Parathyroid adenoma (tissue), 2 donors: ENCODE results near the gene PAQR9.

ENCODE experiments used
- H2AFZ ChIP-seq: fragments of 300-600 bp; sonication (generic); one replicate; pipeline ENCODE4 v1.7.0; 2017; ENCODE audit warnings: antibody characterized with exemption, mild to moderate bottlenecking
- H3K27ac ChIP-seq: fragments of 300-600 bp; sonication (generic); one replicate; pipeline ENCODE4 v1.7.0; 2017
- H3K27me3 ChIP-seq: fragments of 300-600 bp; sonication (generic); one replicate; pipeline ENCODE4 v1.7.0; 2017; ENCODE audit warnings: low read length; ENCODE audit not compliant: control insufficient read depth, insufficient read depth
- H3K36me3 ChIP-seq: fragments of 300-600 bp; sonication (generic); one replicate; pipeline ENCODE4 v1.7.0; 2017; ENCODE audit warnings: low read length; ENCODE audit not compliant: control insufficient read depth, insufficient read depth
- H3K4me1 ChIP-seq: fragments of 300-600 bp; sonication (generic); one replicate; pipeline ENCODE4 v1.7.0; 2017; ENCODE audit warnings: control low read depth
- H3K4me2 ChIP-seq: fragments of 300-600 bp; sonication (generic); one replicate; pipeline ENCODE4 v1.7.0; 2017; ENCODE audit warnings: low read length
- H3K4me3 ChIP-seq: fragments of 300-600 bp; sonication (generic); one replicate; pipeline ENCODE4 v1.7.0; 2017; ENCODE audit warnings: low read depth, low read length
- H3K79me2 ChIP-seq: fragments of 300-600 bp; sonication (generic); one replicate; pipeline ENCODE4 v1.7.0; 2017; ENCODE audit warnings: control low read depth
- H3K9ac ChIP-seq: fragments of 300-600 bp; sonication (generic); one replicate; pipeline ENCODE4 v1.7.0; 2017; ENCODE audit warnings: mild to moderate bottlenecking
- H3K9me3 ChIP-seq: fragments of 300-600 bp; sonication (generic); one replicate; pipeline ENCODE4 v1.7.0; 2017; ENCODE audit warnings: low read length; ENCODE audit not compliant: control insufficient read depth
- CTCF ChIP-seq: fragments of 300-600 bp; sonication (generic); IDR thresholded peaks from one replicate; pipeline ENCODE4 v1.7.0; 2017; ENCODE audit warnings: antibody characterized with exemption, mild to moderate bottlenecking
- donor health status: primary hyperparathyroidism.

The PAQR9 gene

DNA sequence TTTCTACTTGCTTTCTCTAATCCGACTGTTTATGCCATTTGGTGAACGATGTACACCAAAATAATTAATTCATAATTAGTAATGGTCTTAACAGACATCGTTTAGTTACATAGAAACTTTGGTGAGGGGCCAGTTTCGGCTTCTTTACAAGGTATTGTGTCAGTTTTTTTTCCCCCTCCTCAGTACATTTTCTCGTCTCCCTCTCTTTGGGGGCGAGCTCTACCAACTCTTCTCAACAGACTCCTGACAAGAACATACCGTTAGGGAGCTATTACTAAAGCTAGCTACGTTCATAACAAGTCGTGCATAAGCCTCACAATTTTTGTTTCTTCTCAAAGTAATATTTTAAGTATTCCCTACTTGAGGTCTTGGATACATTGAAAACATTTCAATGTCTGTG, 39.3 kb upstream of the PAQR9 start:
- peaks cover 49% of the 10 kb centered on the region for H3K79me2 ChIP-seq
- peak overlapping the region; percentile 71 for H3K4me2 ChIP-seq
- no peaks in the 10 kb centered on the region for H3K9me3 ChIP-seq
- no peaks in the 10 kb centered on the region for H3K36me3 ChIP-seq
- H3K4me1 ChIP-seq = peaks cover 5% of the 10 kb centered on the region
- no peak overlapping the region for H3K27ac ChIP-seq
- peak overlapping the region; percentile 13 for H3K9ac ChIP-seq
- no peak overlapping the region for H2AFZ ChIP-seq
- peak overlapping the region; percentile 92 for H3K4me3 ChIP-seq
- no peak for TF ChIP-seq CTCF
- no peaks in the 10 kb centered on the region for H3K27me3 ChIP-seq

GRCh38 chr3:143002083-143002712, 38.7 kb upstream of the PAQR9 start:
- peaks cover 3% of the 10 kb centered on the region for H3K4me1 ChIP-seq
- peak overlapping the region; percentile 99 for H2AFZ ChIP-seq
- peak overlapping the region; percentile 71 for H3K4me2 ChIP-seq
- peaks cover 44% of the 10 kb centered on the region for H3K79me2 ChIP-seq
- H3K9me3 ChIP-seq = no peaks in the 10 kb centered on the region
- peak overlapping the region; percentile 93 for H3K27ac ChIP-seq
- no peak for TF ChIP-seq CTCF
- H3K4me3 ChIP-seq = peak overlapping the region; percentile 92
- H3K27me3 ChIP-seq = no peaks in the 10 kb centered on the region
- no peaks in the 10 kb centered on the region for H3K36me3 ChIP-seq
- peak overlapping the region; percentile 91 for H3K9ac ChIP-seq

DNA sequence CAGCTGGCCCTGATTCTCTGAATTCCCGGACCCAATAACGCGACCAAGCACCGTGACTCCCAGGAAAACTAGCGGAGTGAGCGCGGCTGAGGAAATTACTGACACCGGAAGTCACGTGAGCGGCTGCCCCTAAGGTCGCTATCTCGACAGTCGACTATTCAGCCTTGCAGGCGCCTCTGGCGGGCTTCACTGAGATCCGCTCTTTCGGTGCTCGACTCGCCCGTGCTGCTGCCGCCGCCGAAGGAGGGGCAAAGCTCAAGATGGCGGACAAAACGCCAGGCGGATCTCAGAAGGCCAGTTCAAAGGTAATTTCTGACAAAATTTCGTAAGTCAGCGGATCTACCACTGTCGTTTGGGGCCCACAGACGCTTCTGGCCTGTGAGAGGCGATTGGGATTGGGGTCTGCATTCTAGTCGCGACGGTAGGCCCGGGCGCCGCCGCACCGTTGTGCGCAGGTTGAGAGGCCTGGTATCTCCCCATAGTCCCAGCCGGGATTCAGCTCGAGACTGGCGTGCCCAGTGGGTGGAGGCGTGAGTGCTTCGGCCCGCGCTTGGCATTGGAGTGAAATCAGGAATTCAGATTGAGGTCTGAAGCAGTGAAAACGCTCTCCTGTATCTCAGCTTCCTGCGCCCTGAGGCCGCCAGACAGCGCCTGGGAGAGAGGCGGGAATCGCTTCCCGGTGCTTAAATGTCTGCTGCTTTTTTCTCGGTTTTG, 38.1 kb upstream of the PAQR9 start, which contains the start of gene U2SURP:
Gene U2SURP (plus strand): TSS at position 202 of the 714 bp plus-strand sequence. CDS start 59 bp downstream, at position 261.
- peak within 1 kb of the TSS; percentile 85 for H3K4me2 ChIP-seq
- no peaks in the 10 kb centered on the region for H3K36me3 ChIP-seq
- H3K4me3 ChIP-seq = peak within 1 kb of the TSS; percentile 92
- H3K27ac ChIP-seq = peak within 1 kb of the TSS; percentile 93
- H3K9ac ChIP-seq = peak within 1 kb of the TSS; percentile 91
- peaks cover 37% of the 10 kb centered on the region for H3K79me2 ChIP-seq
- H3K9me3 ChIP-seq = no peaks in the 10 kb centered on the region
- H2AFZ ChIP-seq = peak within 1 kb of the TSS; percentile 99
- no peak for TF ChIP-seq CTCF
- no peaks in the 10 kb centered on the region for H3K27me3 ChIP-seq
- H3K4me1 ChIP-seq = peaks cover 3% of the 10 kb centered on the region

DNA sequence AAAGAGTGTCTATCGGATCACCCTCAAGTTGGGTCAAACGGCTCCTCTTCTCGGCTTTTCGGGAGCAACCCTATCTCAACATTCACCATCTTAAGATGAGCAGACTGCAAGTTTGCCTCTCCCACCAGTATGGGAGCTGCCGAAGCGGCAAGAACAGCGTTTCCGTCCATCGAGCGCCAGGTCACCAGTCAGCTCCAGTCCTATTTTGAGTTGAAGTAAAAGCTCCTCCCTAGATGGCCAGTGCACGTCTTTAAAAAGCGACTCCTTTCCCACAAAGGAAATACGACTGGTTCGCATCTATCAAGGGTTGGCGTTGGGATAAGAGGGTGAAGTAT, 37.5 kb upstream of the PAQR9 start:
- Histone ChIP-seq H3K79me2 (peaks cover 32% of the 10 kb centered on the region), H3K4me1 (peaks cover 3% of the 10 kb centered on the region), H2AFZ (peak overlapping the region; percentile 99), H3K36me3 (no peaks in the 10 kb centered on the region), H3K27me3 (no peaks in the 10 kb centered on the region), H3K9me3 (no peaks in the 10 kb centered on the region), H3K4me3 (peak overlapping the region; percentile 92), H3K4me2 (peak overlapping the region; percentile 85), H3K9ac (no peak overlapping the region), H3K27ac (peak overlapping the region; percentile 93)
- no peak for TF ChIP-seq CTCF
